ENCODE measurements around the gene BAIAP3.
A peak's percentile ranks its signal among the peaks of the same experiment; 100 is the strongest.

BAIAP3 gene

GRCh38 chr16:1299012-1299867 is 34.2 kb upstream of the BAIAP3 start:
- DNase-seq = no peak

- DNase-seq = no peak
Measured at GRCh38 chr16:1299868-1300203, 33.6 kb upstream of the BAIAP3 start.

DNA sequence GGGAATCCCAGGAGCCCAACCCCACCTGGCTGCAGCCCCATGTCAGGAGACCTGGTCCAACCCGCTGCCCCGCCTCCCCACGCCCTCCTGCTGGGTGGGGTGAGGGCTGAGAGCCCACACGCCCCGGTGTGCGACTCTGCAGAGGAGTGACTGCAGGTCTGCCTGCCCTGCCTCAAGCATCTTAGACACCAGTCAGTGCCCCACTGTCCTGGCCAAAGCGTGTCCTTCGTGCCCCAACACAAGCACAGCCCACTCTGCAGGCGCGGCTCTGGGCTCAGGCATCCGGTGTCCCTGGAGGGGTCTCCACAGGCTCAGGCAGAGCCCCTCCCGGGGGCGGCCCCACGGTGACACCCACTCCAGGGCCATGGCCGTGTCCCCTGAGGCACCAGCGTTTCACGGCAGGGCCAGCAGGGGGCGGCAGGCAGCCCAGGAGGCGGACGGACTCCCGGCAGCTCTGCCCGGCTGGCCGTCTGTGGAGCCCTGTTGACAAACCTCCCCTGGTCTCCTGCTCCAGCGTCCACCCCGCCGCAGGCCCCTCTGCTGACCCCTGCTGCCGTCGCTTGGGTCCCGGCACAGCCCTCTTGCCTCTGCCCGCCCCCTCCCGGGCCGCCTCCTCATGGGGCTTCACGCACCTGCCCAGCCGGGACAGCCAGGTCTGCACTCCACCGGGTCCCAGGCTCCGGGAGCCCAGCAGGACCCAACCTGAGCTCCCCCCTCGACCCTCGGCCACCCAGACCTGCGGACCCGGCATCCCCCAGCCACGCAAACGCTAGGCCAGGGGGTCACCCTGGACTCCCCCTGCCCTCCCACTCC is 32.6 kb upstream of the BAIAP3 start:
- peak; percentile 75 for DNase-seq

GRCh38 chr16:1301562-1301961 is 31.9 kb upstream of the BAIAP3 start:
- no peak for DNase-seq

DNA sequence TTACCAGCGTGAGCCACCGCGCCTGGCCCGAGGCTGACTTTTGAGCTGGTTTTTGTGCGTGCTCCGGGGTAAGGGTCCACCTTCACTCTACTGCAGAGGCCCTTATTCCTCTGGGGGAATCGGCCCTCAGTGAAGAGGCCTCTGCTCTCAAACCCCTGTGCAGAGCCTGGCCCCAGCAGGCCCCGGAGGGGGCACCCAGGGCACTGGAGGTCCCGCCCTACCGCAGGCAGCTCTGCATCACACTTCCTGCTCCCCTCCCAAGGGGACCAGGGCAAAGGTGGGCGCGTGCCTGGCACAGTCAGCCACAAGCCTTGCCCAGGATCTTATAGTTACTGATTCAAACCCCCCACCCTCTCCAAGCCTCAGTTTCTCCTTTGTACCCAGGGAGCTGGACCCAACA is 27.6 kb upstream of the BAIAP3 start:
- no peak for DNase-seq

DNA sequence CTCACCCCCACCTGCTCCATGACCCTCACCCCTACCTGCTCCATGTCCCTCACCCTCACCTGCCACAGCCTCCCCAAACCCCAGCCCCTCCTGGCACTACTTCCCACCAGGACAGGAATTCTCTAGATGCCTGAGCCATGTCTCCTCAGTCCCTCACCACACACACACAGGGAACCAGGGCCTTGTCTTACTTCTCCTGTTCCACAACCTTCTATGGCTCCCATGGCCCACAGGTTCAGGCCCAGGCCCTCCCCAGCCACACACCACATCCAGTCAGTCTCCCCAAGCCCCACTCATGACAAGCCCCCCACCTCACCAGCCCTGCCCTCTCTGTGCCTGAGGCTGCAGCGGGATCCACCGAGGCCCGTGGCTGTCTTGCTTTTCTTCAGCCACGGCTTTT is 27.1 kb upstream of the BAIAP3 start:
- no peak for DNase-seq

- no peak for DNase-seq
Measured at GRCh38 chr16:1308036-1308976, 25.1 kb upstream of the BAIAP3 start.

GRCh38 chr16:1308977-1309885 is 24.2 kb upstream of the BAIAP3 start, which contains the start of gene UBE2I:
UBE2I (plus strand) TSS chr16:1309636; CDS start chr16:1314031, 4,395 bp downstream.
- DNase-seq = peak; percentile 97

- peak; percentile 52 for DNase-seq
Measured at GRCh38 chr16:1309888-1310831, 23.3 kb upstream of the BAIAP3 start.

- DNase-seq = no peak
Measured at GRCh38 chr16:1310832-1311200, 22.6 kb upstream of the BAIAP3 start.

DNA sequence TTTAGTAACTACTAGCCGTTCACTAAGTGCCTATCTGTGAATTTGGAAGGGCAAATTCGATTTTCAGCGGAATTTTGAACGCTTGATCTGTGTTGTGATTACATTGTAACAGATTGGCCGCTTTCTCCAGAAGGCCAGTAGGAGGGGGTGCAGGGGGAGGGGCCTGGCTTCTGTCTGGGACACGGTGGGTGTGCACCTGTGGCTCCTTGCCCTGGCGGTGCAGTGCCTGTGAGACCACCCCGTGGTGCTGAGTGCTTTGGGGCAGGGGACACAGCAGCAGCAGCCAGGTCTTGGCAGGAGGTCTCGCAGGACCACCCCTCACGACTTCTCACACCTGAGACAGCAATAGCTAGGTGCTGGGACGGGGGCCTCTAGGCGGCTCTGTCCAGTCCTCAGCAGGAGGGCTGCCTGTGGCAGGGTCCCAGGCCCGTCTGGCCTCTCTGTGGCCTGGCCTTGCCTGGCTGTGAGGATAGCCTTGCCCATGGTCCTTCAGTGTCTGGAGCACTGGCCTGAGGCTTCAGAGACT is 22.2 kb upstream of the BAIAP3 start:
- no peak for DNase-seq

GRCh38 chr16:1311738-1312466 is 21.5 kb upstream of the BAIAP3 start:
- no peak for DNase-seq

- no peak for DNase-seq
Measured at GRCh38 chr16:1312467-1312816, 21.0 kb upstream of the BAIAP3 start.

GRCh38 chr16:1312903-1313302 is 20.5 kb upstream of the BAIAP3 start:
- DNase-seq = no peak

DNA sequence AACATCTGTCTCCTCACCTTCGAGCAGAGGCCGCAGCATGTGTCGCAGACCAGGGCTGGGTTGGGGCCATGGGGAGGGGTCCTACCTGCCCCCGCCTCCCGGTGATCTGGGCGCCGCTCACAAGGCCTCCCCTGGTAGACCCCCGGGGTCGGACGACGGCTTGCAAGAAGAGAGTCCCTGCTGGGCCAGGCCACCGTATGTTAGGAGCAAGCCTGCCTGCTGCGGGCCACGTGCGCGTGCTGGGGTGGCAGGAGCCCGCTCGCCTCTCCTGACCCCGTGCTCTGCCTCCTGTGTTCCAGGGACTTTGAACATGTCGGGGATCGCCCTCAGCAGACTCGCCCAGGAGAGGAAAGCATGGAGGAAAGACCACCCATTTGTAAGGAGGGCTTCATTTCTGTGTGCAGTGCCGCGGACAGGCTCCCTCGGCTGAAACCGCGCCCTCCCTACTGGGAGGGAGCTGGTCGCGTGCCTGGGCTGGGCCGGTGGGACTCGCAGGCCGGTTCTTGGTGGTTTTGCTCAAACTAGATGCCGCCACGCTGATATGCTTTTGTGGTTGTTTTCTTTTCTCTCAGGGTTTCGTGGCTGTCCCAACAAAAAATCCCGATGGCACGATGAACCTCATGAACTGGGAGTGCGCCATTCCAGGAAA is 19.6 kb upstream of the BAIAP3 start:
- DNase-seq = no peak

DNA sequence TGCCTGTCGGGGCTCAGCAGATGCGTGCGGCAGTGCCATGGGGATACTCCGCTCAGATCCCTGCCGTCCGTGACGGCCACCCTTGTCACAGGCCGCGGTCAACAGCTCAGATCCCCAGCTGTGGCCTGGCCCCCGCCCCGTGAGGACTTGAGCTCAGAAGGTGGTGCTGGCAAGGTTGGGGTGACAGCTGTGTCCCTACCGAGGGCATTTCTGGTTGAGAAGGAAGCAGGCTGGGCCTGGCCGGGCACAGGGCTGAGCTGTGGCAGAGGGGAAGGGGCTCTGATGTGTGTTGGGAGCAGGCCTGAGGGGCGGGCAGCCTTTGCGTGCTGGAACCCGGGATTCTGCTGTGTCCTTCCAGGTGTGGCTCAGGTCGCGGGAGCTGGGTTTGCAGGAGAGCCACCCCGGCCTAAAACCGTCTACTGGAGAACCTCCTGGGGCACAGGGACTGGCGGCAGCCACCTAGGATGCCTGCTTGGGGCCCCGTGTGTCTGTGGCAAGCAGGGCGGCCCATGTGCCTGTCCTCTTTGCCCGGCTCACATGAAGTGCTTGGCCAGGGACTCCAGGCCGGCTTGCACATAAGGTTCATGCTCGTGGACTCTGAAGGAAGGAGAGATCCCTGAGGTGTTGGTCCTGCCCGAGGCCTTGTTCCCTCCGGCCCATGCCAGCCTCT is 18.9 kb upstream of the BAIAP3 start:
- no peak for DNase-seq

- DNase-seq = no peak
Measured at GRCh38 chr16:1315081-1316032, 18.1 kb upstream of the BAIAP3 start.

DNA sequence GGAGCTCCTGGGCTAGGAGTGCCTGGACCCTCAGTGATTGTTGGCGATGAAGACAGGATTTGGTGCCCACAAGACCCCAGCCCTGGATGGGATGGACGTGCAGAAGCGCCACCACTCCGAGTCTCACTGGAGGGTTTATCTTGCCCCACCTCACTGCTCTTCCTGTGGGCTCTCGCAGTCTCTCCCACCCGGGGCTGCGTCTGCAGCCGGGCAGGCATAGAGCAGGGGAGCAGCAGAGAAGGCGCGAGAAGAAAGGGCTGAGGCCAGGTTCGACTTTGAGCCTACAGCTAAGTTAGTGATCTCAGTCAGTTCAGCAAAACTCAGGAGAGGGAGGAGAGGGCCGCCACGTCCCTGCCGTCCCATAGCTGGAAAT is 17.4 kb upstream of the BAIAP3 start:
- DNase-seq = no peak

Data from stimulated activated CD4-positive, alpha-beta T cell treated with anti-CD3 and anti-CD28 coated beads, Interleukin-1b, Interleukin-23, amount 100 ng/mL, for 48 hours (primary cell).